HG03064 (cell line): ENCODE data around the gene LIME1.

Experiments used
- ATAC-seq: cut with Tn5 transposase; IDR thresholded peaks from one replicate; pipeline ENCODE4 v1.9.1; 2021; ENCODE audit warnings: low read depth; ENCODE audit not compliant: unreplicated experiment

The LIME1 gene

GRCh38 chr20:63735859-63736718, at the start of gene LIME1:
Gene LIME1 (plus strand): TSS chr20:63736664. CDS start chr20:63737550, 886 bp downstream.
- no peak for ATAC-seq

GRCh38 chr20:63687419-63688178, 48.9 kb upstream of the LIME1 start:
- ATAC-seq: no peak

GRCh38 chr20:63688228-63689045, 48.0 kb upstream of the LIME1 start:
- no peak for ATAC-seq

GRCh38 chr20:63689046-63690002, 47.1 kb upstream of the LIME1 start:
- no peak for ATAC-seq

- ATAC-seq: no peak
These were observed 46.2 kb upstream of the LIME1 start for GRCh38 chr20:63690003-63690897.

- no peak for ATAC-seq
These were observed 45.4 kb upstream of the LIME1 start for GRCh38 chr20:63690898-63691710.

- ATAC-seq: no peak
These were observed 44.6 kb upstream of the LIME1 start for GRCh38 chr20:63691711-63692435.

GRCh38 chr20:63692436-63693082, 43.9 kb upstream of the LIME1 start:
- no peak for ATAC-seq

GRCh38 chr20:63693083-63693732, 43.3 kb upstream of the LIME1 start:
- no peak for ATAC-seq

GRCh38 chr20:63693733-63694583, 42.5 kb upstream of the LIME1 start:
- no peak for ATAC-seq

GRCh38 chr20:63694584-63695423, 41.7 kb upstream of the LIME1 start:
- ATAC-seq: no peak

GRCh38 chr20:63695424-63696305, 40.8 kb upstream of the LIME1 start:
- no peak for ATAC-seq

GRCh38 chr20:63696306-63696627, 40.2 kb upstream of the LIME1 start:
- no peak for ATAC-seq
